Neuronal stem cell (in vitro differentiated cells): ENCODE data around the gene SUPT3H.

Experiments used
- DNase-seq: peaks from one replicate; pipeline ENCODE4 v3.0.0-alpha.2; 2013; ENCODE audit warnings: low spot score
- H2AFZ ChIP-seq: one replicate; pipeline ENCODE4 v1.6.1; 2013; ENCODE audit warnings: mild to moderate bottlenecking, low read length, inconsistent platforms
- H2AK5ac ChIP-seq: 2 replicates; pipeline ENCODE4 v1.6.1; 2013; ENCODE audit warnings: low read depth, mild to moderate bottlenecking, inconsistent platforms, low read length, moderate library complexity, mixed read lengths
- H2BK120ac ChIP-seq: 2 replicates; pipeline ENCODE4 v1.6.1; 2013; ENCODE audit warnings: low read depth, mild to moderate bottlenecking, inconsistent platforms, low read length, moderate library complexity, mixed read lengths
- H2BK12ac ChIP-seq: one replicate; pipeline ENCODE4 v1.6.1; 2013; ENCODE audit warnings: low read length, inconsistent platforms
- H2BK15ac ChIP-seq: 2 replicates; pipeline ENCODE4 v1.6.1; 2013; ENCODE audit warnings: mild to moderate bottlenecking, low read length, inconsistent platforms, mixed read lengths
- H2BK5ac ChIP-seq: one replicate; pipeline ENCODE4 v1.6.1; 2013; ENCODE audit warnings: inconsistent platforms, mild to moderate bottlenecking, low read length, moderate library complexity
- H3K14ac ChIP-seq: one replicate; pipeline ENCODE4 v1.6.1; 2013; ENCODE audit warnings: low read length, inconsistent platforms
- H3K18ac ChIP-seq: 2 replicates; pipeline ENCODE4 v1.6.1; 2013; ENCODE audit warnings: low read length, inconsistent platforms
- H3K23ac ChIP-seq: 2 replicates; pipeline ENCODE4 v1.6.1; 2013; ENCODE audit warnings: low read depth, mild to moderate bottlenecking, mixed read lengths, low read length, inconsistent platforms; ENCODE audit not compliant: poor library complexity
- H3K27ac ChIP-seq: replicated peaks from 3 replicates; pipeline ENCODE4 v1.5.1; 2013; ENCODE audit warnings: low read length, inconsistent platforms
- H3K27me3 ChIP-seq, 3 experiments: 2 replicates each; pipeline ENCODE4 v1.6.1; 2013; ENCODE audit warnings: low read length in 3 of 3, mild to moderate bottlenecking in 2 of 3, inconsistent platforms in 1 of 3, low read depth in 1 of 3, mixed read lengths in 1 of 3, moderate library complexity in 1 of 3; ENCODE audit not compliant: control insufficient read depth in 3 of 3, insufficient read depth in 3 of 3
- H3K36me3 ChIP-seq, 2 donors: replicated peaks in 1 of 2; 2 replicates each; pipeline ENCODE4 v1.6.1; 2013; ENCODE audit warnings: low read length in 2 of 2; ENCODE audit not compliant: control insufficient read depth in 2 of 2, insufficient read depth in 2 of 2
- H3K4ac ChIP-seq: 2 replicates; pipeline ENCODE4 v1.6.1; 2013; ENCODE audit warnings: inconsistent platforms, mild to moderate bottlenecking, low read length, moderate library complexity
- H3K4me1 ChIP-seq, 2 donors: 1 replicate in 1 of 2; 2 replicates in 1 of 2; pipeline ENCODE4 v1.6.1; 2013; ENCODE audit warnings: low read length in 2 of 2, low read depth in 1 of 2; ENCODE audit not compliant: control insufficient read depth in 2 of 2, insufficient read depth in 1 of 2
- H3K4me2 ChIP-seq: one replicate; pipeline ENCODE4 v1.6.1; 2013; ENCODE audit warnings: mild to moderate bottlenecking, low read length, inconsistent platforms; ENCODE audit not compliant: insufficient read depth, poor library complexity, severe bottlenecking
- H3K4me3 ChIP-seq, 2 donors: 2 replicates each; pipeline ENCODE4 v1.5.1; 2013; ENCODE audit warnings: low read length in 2 of 2, mild to moderate bottlenecking in 2 of 2, inconsistent platforms in 1 of 2, moderate library complexity in 1 of 2
- H3K79me1 ChIP-seq: one replicate; pipeline ENCODE4 v1.6.1; 2013; ENCODE audit warnings: low read depth, mild to moderate bottlenecking, inconsistent platforms, low read length, moderate library complexity
- H3K9ac ChIP-seq: one replicate; pipeline ENCODE4 v1.6.1; 2013; ENCODE audit warnings: mild to moderate bottlenecking, low read depth, low read length, inconsistent platforms; ENCODE audit not compliant: poor library complexity
- H3K9me3 ChIP-seq, 2 donors: replicated peaks in 1 of 2; 2 replicates each; pipeline versions ENCODE3 to v1.6.1; 2013; ENCODE audit warnings: low read length in 2 of 2, mild to moderate bottlenecking in 2 of 2, inconsistent platforms in 1 of 2, low read depth in 1 of 2, mixed read lengths in 1 of 2, moderate library complexity in 1 of 2; ENCODE audit not compliant: control insufficient read depth in 2 of 2, insufficient read depth in 1 of 2
- H4K8ac ChIP-seq: one replicate; pipeline ENCODE4 v1.6.1; 2013; ENCODE audit warnings: low read depth, mild to moderate bottlenecking, inconsistent platforms, low read length, moderate library complexity
- H4K91ac ChIP-seq: one replicate; pipeline ENCODE4 v1.6.1; 2013; ENCODE audit warnings: low read length, low read depth, mild to moderate bottlenecking, inconsistent platforms; ENCODE audit not compliant: poor library complexity
- WGBS, 2 donors: extraction: QIAGEN DNeasy Blood & Tissue Kit; methylation state at CpG; one replicate each; pipeline ENCODE4 v1.1.7; 2013; ENCODE audit warnings: missing lambda C conversion rate in 2 of 2, mixed read lengths in 1 of 2; ENCODE audit not compliant: insufficient read length in 2 of 2, insufficient replicate concordance in 1 of 2; ENCODE audit errors: extremely low coverage in 2 of 2; 5-methylcytosine and 5-hydroxymethylcytosine counted together

The SUPT3H gene

GRCh38 chr6:45314146-45314545, 63.6 kb downstream of the SUPT3H start:
- H2BK12ac ChIP-seq = no peak overlapping the region
- no peak overlapping the region for H3K9ac ChIP-seq
- H3K4me1 ChIP-seq = no peaks in the 10 kb centered on the region

GRCh38 chr6:45310118-45310788, 67.5 kb downstream of the SUPT3H start:
- no peaks in the 10 kb centered on the region for H3K79me1 ChIP-seq
- H3K9ac ChIP-seq = no peak overlapping the region
- H3K4ac ChIP-seq = no peak overlapping the region
- no peak overlapping the region for H2AFZ ChIP-seq
- H3K14ac ChIP-seq = no peak overlapping the region
- H3K4me2 ChIP-seq = no peak overlapping the region
- no peak overlapping the region for H2BK5ac ChIP-seq
- no peaks in the 10 kb centered on the region for H3K4me1 ChIP-seq
- no peak overlapping the region for H3K4me3 ChIP-seq
- WGBS, 2 donors = no CpG with 5 or more reads among the region's 7 CpGs
- no peak for DNase-seq
- H4K91ac ChIP-seq = no peak overlapping the region
- H3K27ac ChIP-seq = no peak overlapping the region
- H3K36me3 ChIP-seq = no peaks in the 10 kb centered on the region
- H2BK120ac ChIP-seq = no peak overlapping the region
- H2BK12ac ChIP-seq = no peak overlapping the region
- H2AK5ac ChIP-seq = no peak overlapping the region
- peaks cover 7 to 43% of the 10 kb centered on the region in 2 donors for H3K9me3 ChIP-seq
- H3K27me3 ChIP-seq = no peaks in the 10 kb centered on the region
- H3K18ac ChIP-seq = no peak overlapping the region
- no peak overlapping the region for H4K8ac ChIP-seq
- H2BK15ac ChIP-seq = no peak overlapping the region
- no peak overlapping the region for H3K23ac ChIP-seq

More at GRCh38 chr6:45314146-45314545, 63.6 kb downstream of the SUPT3H start:
- H3K4ac ChIP-seq = no peak overlapping the region
- no peak overlapping the region for H3K4me2 ChIP-seq
- no peak for DNase-seq
- no peak overlapping the region for H3K27ac ChIP-seq
- no CpG with 5 or more reads among the region's 5 CpGs for WGBS, 2 donors
- no peak overlapping the region for H2AFZ ChIP-seq
- peaks cover 3 to 36% of the 10 kb centered on the region in 2 donors for H3K9me3 ChIP-seq
- no peaks in the 10 kb centered on the region for H3K27me3 ChIP-seq
- H2BK120ac ChIP-seq = no peak overlapping the region
- H3K18ac ChIP-seq = no peak overlapping the region
- H2BK15ac ChIP-seq = no peak overlapping the region
- no peak overlapping the region for H4K8ac ChIP-seq
- no peak overlapping the region for H3K14ac ChIP-seq
- H4K91ac ChIP-seq = no peak overlapping the region
- no peak overlapping the region for H2AK5ac ChIP-seq
- H3K4me3 ChIP-seq = no peak overlapping the region
- H3K23ac ChIP-seq = no peak overlapping the region
- no peaks in the 10 kb centered on the region for H3K79me1 ChIP-seq
- peaks cover 0 to 2% of the 10 kb centered on the region in 2 donors for H3K36me3 ChIP-seq
- H2BK5ac ChIP-seq = no peak overlapping the region

- no peak overlapping the region for H3K14ac ChIP-seq
- no peaks in the 10 kb centered on the region for H3K4me1 ChIP-seq
- no peak overlapping the region for H2AFZ ChIP-seq
- no peak overlapping the region for H3K4me2 ChIP-seq
- H2BK15ac ChIP-seq = no peak overlapping the region
- peaks cover 7 to 35% of the 10 kb centered on the region in 2 donors for H3K9me3 ChIP-seq
- no CpG with 5 or more reads among the region's 1 CpG for WGBS, 2 donors
- H3K27me3 ChIP-seq = no peaks in the 10 kb centered on the region
- no peak overlapping the region for H3K4ac ChIP-seq
- no peaks in the 10 kb centered on the region for H3K36me3 ChIP-seq
- no peak overlapping the region for H3K9ac ChIP-seq
- H2BK5ac ChIP-seq = no peak overlapping the region
- no peak overlapping the region for H3K27ac ChIP-seq
- no peak overlapping the region for H2BK120ac ChIP-seq
- DNase-seq = no peak
- H4K8ac ChIP-seq = no peak overlapping the region
- no peaks in the 10 kb centered on the region for H3K79me1 ChIP-seq
- H2BK12ac ChIP-seq = no peak overlapping the region
- no peak overlapping the region for H3K18ac ChIP-seq
- H3K23ac ChIP-seq = no peak overlapping the region
- no peak overlapping the region for H2AK5ac ChIP-seq
- H4K91ac ChIP-seq = no peak overlapping the region
- H3K4me3 ChIP-seq = no peak overlapping the region
Observed at GRCh38 chr6:45305546-45305945, 72.2 kb downstream of the SUPT3H start.

GRCh38 chr6:45302832-45303231, 74.9 kb downstream of the SUPT3H start:
- H3K4me2 ChIP-seq = no peak overlapping the region
- no peak overlapping the region for H3K4me3 ChIP-seq
- H4K91ac ChIP-seq = no peak overlapping the region
- no peak overlapping the region for H2AK5ac ChIP-seq
- H2AFZ ChIP-seq = no peak overlapping the region
- no peak overlapping the region for H4K8ac ChIP-seq
- H3K4me1 ChIP-seq = no peaks in the 10 kb centered on the region
- no peaks in the 10 kb centered on the region for H3K79me1 ChIP-seq
- no CpG with 5 or more reads among the region's 3 CpGs for WGBS, 2 donors
- peaks cover 5 to 19% of the 10 kb centered on the region in 2 donors for H3K9me3 ChIP-seq
- H3K27ac ChIP-seq = no peak overlapping the region
- no peak overlapping the region for H3K4ac ChIP-seq
- DNase-seq = no peak
- H3K36me3 ChIP-seq = no peaks in the 10 kb centered on the region
- no peak overlapping the region for H3K14ac ChIP-seq
- no peak overlapping the region for H2BK5ac ChIP-seq
- no peaks in the 10 kb centered on the region for H3K27me3 ChIP-seq
- no peak overlapping the region for H2BK12ac ChIP-seq
- H3K9ac ChIP-seq = no peak overlapping the region
- no peak overlapping the region for H3K18ac ChIP-seq
- no peak overlapping the region for H3K23ac ChIP-seq
- H2BK15ac ChIP-seq = no peak overlapping the region
- H2BK120ac ChIP-seq = no peak overlapping the region
